Activated T-cell treated with anti-CD3 and anti-CD28 coated beads, Interleukin-2, amount 50 U/mL, for 24 hours (primary cell): ENCODE results near the gene ASPRV1.

Experiments
- DNase-seq: peaks from one replicate; pipeline ENCODE4 v3.0.0-alpha.2; 2020
- H3K27ac Mint-ChIP-seq: 2 replicates; pipeline ENCODE4 v1.8.0; 2020; ENCODE audit warnings: mild to moderate bottlenecking, mixed read lengths
- H3K27me3 Mint-ChIP-seq: 2 replicates; pipeline ENCODE4 v1.8.0; 2020; ENCODE audit warnings: mixed read lengths
- H3K36me3 Mint-ChIP-seq: 2 replicates; pipeline ENCODE4 v1.8.0; 2020; ENCODE audit warnings: low read depth, mixed read lengths
- H3K4me1 Mint-ChIP-seq: 2 replicates; pipeline ENCODE4 v1.8.0; 2020; ENCODE audit warnings: low read depth, mixed read lengths
- H3K4me3 Mint-ChIP-seq: 2 replicates; pipeline ENCODE4 v1.8.0; 2020; ENCODE audit warnings: mild to moderate bottlenecking, moderate library complexity, mixed read lengths
- H3K9me3 Mint-ChIP-seq: 2 replicates; pipeline ENCODE4 v1.8.0; 2020; ENCODE audit warnings: mixed read lengths

ASPRV1 gene

DNA sequence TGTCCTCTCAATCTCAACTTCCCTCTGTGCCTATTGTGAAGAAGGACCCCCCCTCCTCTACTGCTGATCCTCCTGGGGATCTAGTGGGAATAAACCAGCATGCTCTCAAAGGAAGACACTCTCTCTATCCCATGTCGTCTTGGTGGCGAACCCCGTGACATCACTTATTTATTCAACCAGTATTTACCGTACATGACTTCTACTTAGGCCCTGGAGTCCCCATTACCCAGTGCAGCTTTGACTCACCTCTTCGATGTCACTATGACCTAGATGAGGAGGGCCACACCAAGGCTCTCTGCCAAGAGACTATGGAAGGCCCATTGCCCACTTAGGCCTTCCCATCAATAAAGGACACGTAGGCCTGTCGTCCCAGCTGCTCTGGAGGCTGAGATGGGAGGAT lies 16.7 kb downstream of the ASPRV1 start:
- H3K4me1 Mint-ChIP-seq: peaks cover 46% of the 10 kb centered on the region
- no peaks in the 10 kb centered on the region for H3K9me3 Mint-ChIP-seq
- no peak for DNase-seq
- H3K27ac Mint-ChIP-seq: no peak overlapping the region
- H3K27me3 Mint-ChIP-seq: no peaks in the 10 kb centered on the region
- H3K4me3 Mint-ChIP-seq: no peak overlapping the region
- H3K36me3 Mint-ChIP-seq: peaks cover 37% of the 10 kb centered on the region

DNA sequence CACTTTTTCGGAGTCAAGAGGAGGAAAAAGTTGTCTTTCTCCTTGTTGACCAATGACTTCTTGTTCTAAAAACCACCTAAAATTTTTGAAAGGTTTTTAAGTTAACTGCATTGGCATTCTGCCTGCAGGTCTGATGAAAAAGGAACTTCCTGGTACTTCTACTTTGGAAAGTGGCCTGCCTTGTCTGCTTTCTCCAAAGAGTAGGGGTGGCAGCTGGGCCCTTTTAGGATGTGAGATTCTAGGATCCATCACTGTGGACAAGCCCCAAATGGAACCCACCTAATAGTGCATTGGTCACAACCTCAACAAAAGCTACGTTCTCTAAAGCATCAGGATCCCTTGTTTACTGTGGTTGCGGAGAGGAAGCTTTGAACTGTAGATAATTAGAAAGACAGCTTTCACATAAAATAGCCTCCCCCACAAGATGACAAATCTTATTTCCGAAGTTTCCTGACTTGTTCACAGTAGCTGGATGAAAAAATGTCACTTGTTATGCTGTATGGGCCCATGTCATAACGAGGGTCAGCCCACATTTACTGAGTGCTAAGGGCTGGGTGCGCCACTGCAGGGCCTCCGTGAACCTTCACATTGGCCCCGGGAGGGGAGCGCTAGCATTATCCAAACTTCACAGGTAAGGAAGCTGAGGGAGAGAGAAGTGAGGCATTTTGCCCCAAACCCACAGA lies 17.4 kb downstream of the ASPRV1 start:
- Mint-ChIP-seq H3K27me3 (no peaks in the 10 kb centered on the region), H3K4me1 (peaks cover 45% of the 10 kb centered on the region), H3K4me3 (no peak overlapping the region), H3K9me3 (no peaks in the 10 kb centered on the region), H3K36me3 (peaks cover 44% of the 10 kb centered on the region), H3K27ac (no peak overlapping the region)
- DNase-seq: no peak

DNA sequence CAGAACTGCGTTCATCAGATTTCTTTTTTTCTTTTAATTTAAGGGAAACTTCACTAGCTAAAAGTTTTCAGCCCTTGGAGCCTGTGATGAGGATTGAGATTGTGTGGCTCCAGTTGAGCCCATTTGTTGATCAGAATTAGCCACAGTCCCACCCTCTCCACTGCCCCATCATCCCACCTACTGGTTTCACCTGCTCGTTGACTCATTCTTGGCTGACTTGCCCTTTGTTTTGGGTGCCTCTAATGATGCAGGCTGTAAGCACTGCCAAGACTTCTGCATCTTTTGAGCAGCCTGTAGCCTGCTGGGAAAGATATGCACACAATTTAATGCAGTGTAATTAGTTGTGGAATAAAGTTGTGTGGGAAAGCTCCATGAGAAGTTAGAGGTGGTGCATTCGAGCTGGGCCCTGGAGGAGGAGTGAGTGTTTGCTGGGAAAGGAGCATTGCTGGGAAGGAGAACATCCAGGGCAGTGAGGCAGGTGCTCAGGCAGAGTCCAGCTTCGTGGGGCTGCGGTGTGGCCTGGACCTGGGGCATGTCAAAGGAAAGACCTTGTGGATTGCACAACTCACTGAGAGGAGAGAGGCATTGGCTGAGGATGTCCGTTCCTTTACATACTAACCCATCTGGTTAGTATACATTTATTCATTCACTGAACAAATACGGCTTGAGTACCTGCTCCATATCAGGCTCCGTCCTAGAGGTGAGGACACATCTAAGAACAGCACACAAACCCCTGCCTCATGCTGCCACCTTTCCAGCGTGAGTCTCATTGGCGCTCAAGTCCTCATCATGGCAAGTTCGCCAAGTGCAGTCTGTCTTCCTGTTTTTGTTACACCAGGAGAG lies 18.2 kb downstream of the ASPRV1 start:
- H3K36me3 Mint-ChIP-seq: peaks cover 51% of the 10 kb centered on the region
- H3K9me3 Mint-ChIP-seq: no peaks in the 10 kb centered on the region
- peaks cover 43% of the 10 kb centered on the region for H3K4me1 Mint-ChIP-seq
- H3K27me3 Mint-ChIP-seq: no peaks in the 10 kb centered on the region
- no peak overlapping the region for H3K4me3 Mint-ChIP-seq
- H3K27ac Mint-ChIP-seq: peak overlapping the region; percentile 16
- no peak for DNase-seq

- peaks cover 77% of the 10 kb centered on the region for H3K36me3 Mint-ChIP-seq
These were observed 20.7 kb downstream of the ASPRV1 start for GRCh38 chr2:69940691-69941090.

DNA sequence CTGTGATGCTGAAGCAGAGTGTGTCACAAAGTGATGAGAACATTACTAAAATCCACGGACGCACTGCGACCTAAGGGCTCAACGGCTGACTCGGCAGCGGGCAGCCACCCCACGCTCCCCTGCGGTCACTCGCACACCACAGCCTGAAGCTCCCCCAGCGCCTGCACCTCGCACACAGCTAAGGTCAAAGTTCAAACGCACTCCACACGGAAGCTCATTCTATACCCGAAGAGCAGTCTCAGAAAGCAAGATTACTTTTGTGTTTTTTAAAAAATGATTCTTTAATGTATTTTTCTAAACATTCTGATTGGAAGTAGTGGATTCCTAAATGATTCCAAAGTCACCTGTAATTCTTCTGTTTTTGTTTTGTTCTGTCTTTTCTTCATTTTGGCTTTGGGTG lies 21.7 kb downstream of the ASPRV1 start:
- Mint-ChIP-seq H3K27ac (no peak overlapping the region), H3K36me3 (peaks cover 84% of the 10 kb centered on the region)
- no peak for DNase-seq

More at GRCh38 chr2:69940691-69941090, 20.7 kb downstream of the ASPRV1 start:
- Mint-ChIP-seq H3K27me3 (no peaks in the 10 kb centered on the region), H3K9me3 (no peaks in the 10 kb centered on the region), H3K4me3 (no peak overlapping the region), H3K27ac (no peak overlapping the region), H3K4me1 (peaks cover 23% of the 10 kb centered on the region)
- DNase-seq: no peak

GRCh38 chr2:69937968-69938367 lies 23.5 kb downstream of the ASPRV1 start:
- Mint-ChIP-seq H3K4me1 (peaks cover 19% of the 10 kb centered on the region), H3K27ac (no peak overlapping the region), H3K36me3 (peaks cover 78% of the 10 kb centered on the region), H3K27me3 (no peaks in the 10 kb centered on the region), H3K9me3 (no peaks in the 10 kb centered on the region), H3K4me3 (no peak overlapping the region)
- no peak for DNase-seq

More for the DNA sequence above, 21.7 kb downstream of the ASPRV1 start:
- Mint-ChIP-seq H3K9me3 (no peaks in the 10 kb centered on the region), H3K27me3 (no peaks in the 10 kb centered on the region), H3K4me1 (peaks cover 16% of the 10 kb centered on the region), H3K4me3 (no peak overlapping the region)

- H3K27me3 Mint-ChIP-seq: no peaks in the 10 kb centered on the region
- no peak overlapping the region for H3K4me3 Mint-ChIP-seq
- DNase-seq: no peak
- H3K9me3 Mint-ChIP-seq: no peaks in the 10 kb centered on the region
- peaks cover 71% of the 10 kb centered on the region for H3K36me3 Mint-ChIP-seq
- peak overlapping the region; percentile 35 for H3K27ac Mint-ChIP-seq
- peaks cover 26% of the 10 kb centered on the region for H3K4me1 Mint-ChIP-seq
These were observed 24.5 kb downstream of the ASPRV1 start for GRCh38 chr2:69936906-69937305.

DNA sequence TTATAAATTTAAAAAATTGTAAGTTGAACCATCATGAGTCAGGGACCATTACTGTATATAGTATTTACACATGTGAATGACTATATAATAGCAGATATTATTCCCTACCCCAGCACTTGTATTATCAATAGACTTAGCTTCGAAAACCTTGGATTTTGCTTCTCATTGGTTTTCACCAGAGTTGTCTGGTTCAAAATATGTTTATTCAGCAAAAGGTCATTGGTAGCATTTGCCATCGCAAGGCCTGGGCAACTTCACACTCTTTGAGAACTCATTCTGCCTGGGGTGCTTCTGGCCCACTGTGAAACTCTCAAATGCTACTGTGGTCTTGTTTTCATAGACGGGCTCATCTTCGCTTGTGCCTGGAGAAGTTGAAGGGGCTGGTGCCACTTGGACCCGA lies 26.4 kb downstream of the ASPRV1 start:
- no peaks in the 10 kb centered on the region for H3K27me3 Mint-ChIP-seq
- no peak overlapping the region for H3K4me3 Mint-ChIP-seq
- no peak for DNase-seq
- no peak overlapping the region for H3K27ac Mint-ChIP-seq
- no peaks in the 10 kb centered on the region for H3K9me3 Mint-ChIP-seq
- H3K4me1 Mint-ChIP-seq: peaks cover 32% of the 10 kb centered on the region
- H3K36me3 Mint-ChIP-seq: peaks cover 62% of the 10 kb centered on the region

DNA sequence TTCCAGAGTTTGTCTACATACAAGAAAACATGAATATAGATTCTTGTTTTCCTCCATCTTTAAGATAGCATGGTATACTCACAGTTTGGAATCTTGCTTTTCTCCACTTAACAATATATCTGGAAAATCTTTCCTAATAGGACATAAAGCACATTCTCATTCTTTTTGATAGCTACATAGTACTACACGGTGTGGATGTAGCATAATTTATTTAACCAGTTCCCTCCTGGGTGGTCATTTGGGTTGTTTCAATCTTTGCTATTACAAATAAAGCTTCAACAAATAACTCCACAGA lies 26.9 kb downstream of the ASPRV1 start:
- Mint-ChIP-seq H3K36me3 (peaks cover 57% of the 10 kb centered on the region), H3K4me3 (no peak overlapping the region)

GRCh38 chr2:69933839-69934613 lies 27.4 kb downstream of the ASPRV1 start:
- Mint-ChIP-seq H3K4me1 (peaks cover 32% of the 10 kb centered on the region), H3K9me3 (no peaks in the 10 kb centered on the region), H3K27me3 (no peaks in the 10 kb centered on the region), H3K27ac (peak overlapping the region; percentile 27), H3K36me3 (peaks cover 56% of the 10 kb centered on the region), H3K4me3 (no peak overlapping the region)
- no peak for DNase-seq

More for the DNA sequence above, 26.9 kb downstream of the ASPRV1 start:
- no peak for DNase-seq
- Mint-ChIP-seq H3K27me3 (no peaks in the 10 kb centered on the region), H3K9me3 (no peaks in the 10 kb centered on the region), H3K27ac (peak overlapping the region; percentile 27), H3K4me1 (peaks cover 32% of the 10 kb centered on the region)

DNA sequence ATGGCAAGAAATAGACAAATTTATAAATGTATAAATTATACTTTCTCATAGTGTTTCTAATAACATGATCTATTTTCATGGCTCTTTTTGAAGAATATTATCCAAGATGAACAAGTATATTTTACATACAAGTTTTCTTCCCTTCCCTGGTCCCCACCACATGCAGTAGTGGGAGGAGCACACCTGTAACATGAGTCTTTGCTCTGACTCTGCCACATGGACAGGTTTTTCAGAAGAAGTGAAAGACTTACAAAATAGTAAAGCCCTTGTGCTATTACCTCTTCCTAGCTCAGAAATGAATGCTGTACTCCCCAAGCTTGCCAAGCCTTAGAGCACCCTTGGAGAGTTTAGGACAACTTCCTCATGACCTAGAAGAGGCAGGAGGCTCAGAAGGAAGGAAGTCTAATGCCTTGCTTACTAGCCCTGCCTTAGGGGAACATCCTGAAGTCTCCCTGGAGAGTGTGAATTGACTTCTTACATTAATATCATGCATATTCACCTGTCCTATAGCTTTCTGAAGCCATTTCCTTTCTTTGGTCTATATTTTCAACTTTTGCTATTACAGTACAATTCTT lies 28.1 kb downstream of the ASPRV1 start:
- H3K27me3 Mint-ChIP-seq: no peaks in the 10 kb centered on the region
- DNase-seq: no peak
- H3K4me1 Mint-ChIP-seq: peaks cover 32% of the 10 kb centered on the region
- no peaks in the 10 kb centered on the region for H3K9me3 Mint-ChIP-seq
- peak overlapping the region; percentile 27 for H3K27ac Mint-ChIP-seq
- no peak overlapping the region for H3K4me3 Mint-ChIP-seq
- peaks cover 53% of the 10 kb centered on the region for H3K36me3 Mint-ChIP-seq

DNA sequence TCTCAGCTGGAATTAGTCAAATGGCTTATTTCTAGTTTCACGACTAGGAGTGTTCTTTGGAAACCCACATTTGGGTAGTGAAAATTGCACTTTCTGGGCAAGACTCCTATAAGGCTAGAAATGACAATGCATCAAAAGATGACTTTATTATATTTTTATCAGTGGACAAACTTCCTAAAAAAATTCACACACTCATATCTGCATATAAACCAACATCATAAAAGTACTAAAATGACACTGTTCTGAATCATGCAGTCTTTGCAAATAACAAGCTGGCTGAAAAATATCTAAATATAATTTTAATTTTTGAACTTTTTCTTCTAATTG lies 28.9 kb downstream of the ASPRV1 start:
- H3K4me1 Mint-ChIP-seq: peaks cover 32% of the 10 kb centered on the region
- DNase-seq: no peak
- H3K27ac Mint-ChIP-seq: peak overlapping the region; percentile 88
- H3K36me3 Mint-ChIP-seq: peaks cover 45% of the 10 kb centered on the region
- H3K27me3 Mint-ChIP-seq: no peaks in the 10 kb centered on the region
- no peak overlapping the region for H3K4me3 Mint-ChIP-seq
- H3K9me3 Mint-ChIP-seq: no peaks in the 10 kb centered on the region

DNA sequence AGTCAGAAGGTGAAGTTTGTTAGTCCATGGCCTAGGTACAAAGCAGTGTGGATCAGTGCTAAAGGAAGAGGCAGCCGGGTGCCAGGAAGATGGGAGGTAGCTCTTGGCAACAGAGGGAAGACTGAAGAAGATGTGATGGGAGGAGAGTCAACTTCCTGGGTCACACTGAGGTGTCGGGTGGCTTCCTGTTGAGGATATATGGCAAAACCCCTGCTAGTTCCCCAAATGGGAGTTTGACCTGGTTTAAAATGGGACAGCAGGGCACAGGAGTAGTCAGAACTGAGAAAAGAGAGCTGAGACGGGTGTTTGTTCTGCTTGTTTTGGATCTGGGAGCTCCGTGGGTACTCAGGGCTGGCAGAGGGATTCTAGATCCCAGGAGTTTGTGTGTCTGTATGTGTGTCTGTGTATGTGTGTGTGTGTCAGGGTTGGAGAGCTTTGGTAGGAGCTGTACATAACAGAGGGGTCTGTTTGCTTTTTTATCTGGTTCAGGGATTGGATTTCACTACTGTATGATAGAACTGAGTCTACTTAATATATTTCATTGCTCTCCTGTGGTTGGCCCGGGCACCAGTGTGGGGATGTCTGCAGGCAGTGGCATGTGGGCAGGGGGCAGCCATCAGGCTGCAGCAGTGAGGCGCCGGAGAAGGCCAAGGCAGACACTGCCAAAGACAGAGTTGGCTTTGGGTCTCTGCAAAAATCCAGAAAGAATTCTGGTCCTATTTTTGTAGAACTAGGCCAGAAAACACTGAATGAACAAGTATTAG lies 29.4 kb downstream of the ASPRV1 start:
- no peaks in the 10 kb centered on the region for H3K27me3 Mint-ChIP-seq
- H3K27ac Mint-ChIP-seq: peak overlapping the region; percentile 88
- H3K9me3 Mint-ChIP-seq: no peaks in the 10 kb centered on the region
- no peak overlapping the region for H3K4me3 Mint-ChIP-seq
- peaks cover 36% of the 10 kb centered on the region for H3K4me1 Mint-ChIP-seq
- peaks cover 43% of the 10 kb centered on the region for H3K36me3 Mint-ChIP-seq
- DNase-seq: no peak
